GM23248 (cell line): ENCODE results near the gene NDST3. TPM values are rescaled to one million over a fixed set of nuclear protein-coding genes. Genes with fewer than 3 reads are reported as not detected.

ENCODE experiments used
- DNase-seq: peaks from one replicate; pipeline ENCODE4 v3.0.0-alpha.2; 2015
- H2AFZ ChIP-seq: fragments of 200-600 bp; sonication (generic); 2 replicates; pipeline ENCODE4 v1.6.1; 2016; ENCODE audit warnings: antibody characterized with exemption
- H3F3A ChIP-seq: fragments of 200-600 bp; sonication (generic); 2 replicates; pipeline ENCODE4 v1.6.1; 2016; ENCODE audit warnings: mild to moderate bottlenecking, antibody characterized with exemption, mixed run types; ENCODE audit not compliant: insufficient read depth
- H3K27ac ChIP-seq: fragments of 200-600 bp; sonication (generic); 2 replicates; pipeline ENCODE4 v1.5.1; 2016; ENCODE audit warnings: mild to moderate bottlenecking
- H3K27me3 ChIP-seq: fragments of 200-600 bp; sonication (generic); replicated peaks from 2 replicates; pipeline ENCODE4 v1.6.1; 2016; ENCODE audit warnings: mild to moderate bottlenecking; ENCODE audit not compliant: insufficient read depth
- H3K36me3 ChIP-seq: fragments of 200-600 bp; sonication (generic); 2 replicates; pipeline ENCODE4 v1.6.1; 2016; ENCODE audit warnings: low read depth, mild to moderate bottlenecking
- H3K4me1 ChIP-seq: fragments of 200-600 bp; sonication (generic); 2 replicates; pipeline ENCODE4 v1.6.1; 2016; ENCODE audit warnings: mild to moderate bottlenecking; ENCODE audit not compliant: insufficient read depth
- H3K4me2 ChIP-seq: fragments of 200-600 bp; sonication (generic); one replicate; pipeline ENCODE4 v1.6.1; 2016; ENCODE audit warnings: mild to moderate bottlenecking; ENCODE audit not compliant: unreplicated experiment
- H3K4me3 ChIP-seq: fragments of 200-600 bp; sonication (generic); 2 replicates; pipeline ENCODE4 v1.5.1; 2016; ENCODE audit warnings: mild to moderate bottlenecking
- H3K79me2 ChIP-seq: fragments of 200-600 bp; sonication (generic); 2 replicates; pipeline ENCODE4 v1.6.1; 2016; ENCODE audit warnings: mild to moderate bottlenecking; ENCODE audit not compliant: insufficient read depth
- H3K9ac ChIP-seq: fragments of 200-600 bp; sonication (generic); 2 replicates; pipeline ENCODE4 v1.6.1; 2016; ENCODE audit warnings: mild to moderate bottlenecking
- H3K9me2 ChIP-seq: fragments of 200-600 bp; sonication (generic); 2 replicates; pipeline ENCODE4 v1.6.1; 2016; ENCODE audit warnings: mixed run types, mild to moderate bottlenecking, moderate library complexity; ENCODE audit not compliant: insufficient read depth
- H3K9me3 ChIP-seq: fragments of 200-600 bp; sonication (generic); one replicate; pipeline ENCODE4 v1.6.1; 2017; ENCODE audit warnings: low read depth
- H4K20me1 ChIP-seq: fragments of 200-600 bp; sonication (generic); 2 replicates; pipeline ENCODE4 v1.6.0; 2016; ENCODE audit not compliant: insufficient read depth
- EZH2 ChIP-seq: fragments of 200-600 bp; sonication (generic); IDR thresholded peaks from 2 replicates; pipeline ENCODE4 v1.6.1; 2018; ENCODE audit warnings: antibody characterized with exemption, mild to moderate bottlenecking; ENCODE audit not compliant: insufficient read depth, poor library complexity, severe bottlenecking
- EZH2phosphoT487 ChIP-seq: fragments of 200-600 bp; sonication (generic); IDR thresholded peaks from 2 replicates; pipeline ENCODE4 v1.6.1; 2018; ENCODE audit warnings: antibody characterized with exemption, moderate library complexity, mild to moderate bottlenecking, low read depth; ENCODE audit not compliant: insufficient read depth
- WGBS, 2 experiments: methylation state at CpG; one replicate each; pipeline ENCODE4 v1.1.6; 2015 to 2017; ENCODE audit warnings: low lambda C conversion rate in 2 of 2, low coverage in 1 of 2; ENCODE audit errors: missing lambda C conversion rate in 2 of 2; 5-methylcytosine and 5-hydroxymethylcytosine counted together
- in situ Hi-C: fragments of 300-500 bp; cut with MboI; formaldehyde crosslinking; loops from 2 replicates; pipeline ENCODE4 v1.15.0; 2020
- polyA plus RNA-seq: library from polyadenylated mRNA; unstranded; fragments of >200 nt; fragmentation: Nextera tagmentation; extraction: Ambion mirVana; gene quantifications from 2 replicates; pipeline ENCODE4 v1.2.1, GENCODE V29; 2016
- total RNA-seq: library from RNA; depleted of rRNA; stranded (reverse); fragments of >200 nt; shearing (Covaris generic); gene quantifications from 2 replicates; pipeline ENCODE4 v1.2.3, GENCODE V29; 2014

NDST3 gene
- total and polyA plus RNA-seq, 2 experiments from 2014 or later, result not detected

DNA sequence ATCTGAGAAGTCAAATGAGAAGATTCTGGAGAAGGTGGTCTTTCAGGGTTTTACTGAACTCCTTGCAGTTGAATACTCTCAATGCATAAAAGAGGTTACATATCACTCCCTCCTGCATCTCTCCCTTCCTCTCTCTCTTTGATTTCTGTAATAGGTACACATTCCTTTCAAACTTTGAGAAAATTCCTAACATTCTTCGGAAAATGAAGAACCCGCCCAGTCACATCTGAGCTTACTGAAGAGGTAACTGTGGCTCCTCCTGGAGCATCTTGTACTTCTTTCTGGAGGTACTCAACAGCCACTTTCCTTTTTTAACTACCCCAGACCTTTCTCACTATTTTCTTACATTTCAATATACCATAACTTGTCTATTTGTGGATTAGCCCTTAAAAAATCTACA, 24.7 kb downstream of the NDST3 start:
- H3K9me3 ChIP-seq, result no peaks in the 10 kb centered on the region
- no peak overlapping the region for H3K4me2 ChIP-seq
- H3F3A ChIP-seq, result no peaks in the 10 kb centered on the region
- in situ Hi-C loops, result no loop called here
- H3K9me2 ChIP-seq, result no peaks in the 10 kb centered on the region
- H3K79me2 ChIP-seq, result no peaks in the 10 kb centered on the region
- no peak overlapping the region for H2AFZ ChIP-seq
- H4K20me1 ChIP-seq, result no peaks in the 10 kb centered on the region
- no peak for DNase-seq
- peaks cover 5% of the 10 kb centered on the region; the same call in 1 of the 2 replicates for H3K27me3 ChIP-seq
- H3K36me3 ChIP-seq, result no peaks in the 10 kb centered on the region
- TF ChIP-seq EZH2phosphoT487, result no peak
- no peak for TF ChIP-seq EZH2
- no peak overlapping the region for H3K27ac ChIP-seq
- no peak overlapping the region for H3K4me3 ChIP-seq
- no peaks in the 10 kb centered on the region for H3K4me1 ChIP-seq
- 49 to 67% methylated on average over 2 of the region's 2 CpGs for WGBS, 2 experiments
- no peak overlapping the region for H3K9ac ChIP-seq

DNA sequence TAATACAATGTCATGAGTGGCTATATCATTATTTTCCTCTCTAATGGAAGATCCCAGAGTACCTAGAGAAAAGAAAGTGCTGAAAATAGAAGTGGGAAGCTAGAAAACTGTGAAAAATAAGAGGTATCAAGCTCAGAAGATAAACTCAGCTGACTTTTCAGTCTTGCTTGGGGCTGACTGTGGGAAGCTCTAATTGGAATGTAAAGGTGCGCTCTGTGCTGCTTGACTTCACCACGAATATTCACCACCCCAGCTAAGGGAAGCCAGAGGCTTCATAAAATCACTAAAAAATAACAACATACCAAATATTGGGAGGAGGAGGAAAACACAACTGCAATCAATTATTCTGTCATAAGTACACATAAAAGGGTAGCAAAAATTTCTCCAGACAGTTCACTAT, 25.1 kb downstream of the NDST3 start:
- Histone ChIP-seq H4K20me1 (no peaks in the 10 kb centered on the region), H3K36me3 (no peaks in the 10 kb centered on the region), H3K27me3 (peaks cover 5% of the 10 kb centered on the region; the same call in 1 of the 2 replicates), H3K9ac (no peak overlapping the region), H3K4me1 (no peaks in the 10 kb centered on the region), H3K4me3 (no peak overlapping the region), H3K27ac (no peak overlapping the region), H3K4me2 (no peak overlapping the region), H3K79me2 (no peaks in the 10 kb centered on the region), H3K9me3 (no peaks in the 10 kb centered on the region), H2AFZ (no peak overlapping the region), H3F3A (no peaks in the 10 kb centered on the region), H3K9me2 (no peaks in the 10 kb centered on the region)
- DNase-seq, result no peak
- WGBS, 2 experiments, result 14% methylated on average over 2 of the region's 2 CpGs
- in situ Hi-C loops, result no loop called here
- TF ChIP-seq EZH2 (no peak), EZH2phosphoT487 (no peak)

GRCh38 chr4:118076958-118077766, 42.9 kb downstream of the NDST3 start:
- in situ Hi-C loops, result no loop called here

GRCh38 chr4:118077767-118078105, 43.5 kb downstream of the NDST3 start:
- in situ Hi-C loops, result no loop called here
- 31 to 36% methylated on average over 3 of the region's 3 CpGs for WGBS, 2 experiments
- no peak for DNase-seq

More at GRCh38 chr4:118076958-118077766, 42.9 kb downstream of the NDST3 start:
- Histone ChIP-seq H3K27ac (no peak overlapping the region), H3K9me3 (no peaks in the 10 kb centered on the region), H3K4me3 (no peak overlapping the region), H3K4me2 (no peak overlapping the region), H3F3A (no peaks in the 10 kb centered on the region), H3K4me1 (no peaks in the 10 kb centered on the region), H4K20me1 (no peaks in the 10 kb centered on the region), H3K36me3 (no peaks in the 10 kb centered on the region), H3K79me2 (no peaks in the 10 kb centered on the region), H3K9me2 (no peaks in the 10 kb centered on the region), H3K9ac (no peak overlapping the region), H3K27me3 (0 out of 2 replicates have a peak, but pooled peaks cover 12% of the 10 kb centered on the region), H2AFZ (no peak overlapping the region)
- peak; percentile 57 for DNase-seq
- 41 to 48% methylated on average over 8 of the region's 8 CpGs for WGBS, 2 experiments
- TF ChIP-seq EZH2, result no peak
- TF ChIP-seq EZH2phosphoT487, result no peak

More at GRCh38 chr4:118077767-118078105, 43.5 kb downstream of the NDST3 start:
- 0 out of 2 replicates have a peak, but pooled peaks cover 12% of the 10 kb centered on the region for H3K27me3 ChIP-seq
- no peaks in the 10 kb centered on the region for H3K9me3 ChIP-seq
- no peak overlapping the region for H3K27ac ChIP-seq
- H3K4me3 ChIP-seq, result no peak overlapping the region
- H3K36me3 ChIP-seq, result no peaks in the 10 kb centered on the region
- H3F3A ChIP-seq, result no peaks in the 10 kb centered on the region
- H3K79me2 ChIP-seq, result no peaks in the 10 kb centered on the region
- no peak for TF ChIP-seq EZH2phosphoT487
- TF ChIP-seq EZH2, result no peak
- H3K4me2 ChIP-seq, result no peak overlapping the region
- H3K9me2 ChIP-seq, result no peaks in the 10 kb centered on the region
- no peak overlapping the region for H2AFZ ChIP-seq
- H3K9ac ChIP-seq, result no peak overlapping the region
- no peaks in the 10 kb centered on the region for H3K4me1 ChIP-seq
- H4K20me1 ChIP-seq, result no peaks in the 10 kb centered on the region
